Caco-2 (cell line): ENCODE measurements around the gene KCND3. TPM values are rescaled to one million over a fixed set of nuclear protein-coding genes. Genes with fewer than 3 reads are reported as not detected.

Source experiments
- BruUV-seq: library from RNA; stranded (reverse); fragments of 400-500 nt; replicated peaks from 2 replicates; lab custom pipeline; 2021; lab: Mats Ljungman, UMichigan
- CTCF ChIA-PET: fragments of 300-600 bp; sonication (Branson Sonifier 250); formaldehyde crosslinking; loops from one replicate; lab custom pipeline; 2022; ENCODE audit warnings: antibody characterized with exemption; lab: Charles Lee
- POLR2A ChIA-PET: fragments of 300-600 bp; sonication (Branson Sonifier 250); formaldehyde crosslinking; loops from one replicate; lab custom pipeline; 2022; ENCODE audit warnings: antibody characterized with exemption; lab: Charles Lee
- DNase-seq, 2 experiments: peaks; one replicate each; pipeline versions ENCODE4 v3.0.0 to v3.0.0-alpha.2; 2020 to 2022
- H3K27me3 ChIP-seq: replicated peaks from 2 replicates; pipeline ENCODE4 v1.6.0; 2011; ENCODE audit warnings: low read length; ENCODE audit not compliant: control insufficient read depth, insufficient read depth
- H3K36me3 ChIP-seq: 2 replicates; pipeline ENCODE4 v1.5.1; 2011; ENCODE audit warnings: low read length; ENCODE audit not compliant: control insufficient read depth, insufficient read depth
- H3K4me1 ChIP-seq: fragments of 250-450 bp; sonication (Bioruptor Pico); 2 replicates; pipeline ENCODE4 v1.5.1; 2020; ENCODE audit warnings: mild to moderate bottlenecking
- H3K4me3 ChIP-seq: 2 replicates; pipeline ENCODE4 v1.5.1; 2011; ENCODE audit warnings: low read depth, mild to moderate bottlenecking, control low read depth, low read length
- H3K9me3 ChIP-seq: fragments of 250-450 bp; sonication (Bioruptor Pico); 2 replicates; pipeline ENCODE4 v1.5.1; 2020; ENCODE audit warnings: mild to moderate bottlenecking, moderate library complexity
- H3K27ac Mint-ChIP-seq: one replicate; pipeline ENCODE4 v1.8.0; 2022; ENCODE audit warnings: mixed read lengths; ENCODE audit not compliant: unreplicated experiment
- H3K27me3 Mint-ChIP-seq: one replicate; pipeline ENCODE4 v1.8.0; 2022; ENCODE audit warnings: mixed read lengths; ENCODE audit not compliant: insufficient read depth, unreplicated experiment
- H3K36me3 Mint-ChIP-seq: one replicate; pipeline ENCODE4 v1.8.0; 2022; ENCODE audit warnings: mild to moderate bottlenecking, mixed read lengths; ENCODE audit not compliant: insufficient read depth, unreplicated experiment
- H3K4me1 Mint-ChIP-seq: one replicate; pipeline ENCODE4 v1.8.0; 2022; ENCODE audit warnings: low read depth, mixed read lengths; ENCODE audit not compliant: unreplicated experiment
- H3K4me3 Mint-ChIP-seq: one replicate; pipeline ENCODE4 v1.8.0; 2022; ENCODE audit warnings: mild to moderate bottlenecking, moderate library complexity, mixed read lengths; ENCODE audit not compliant: unreplicated experiment
- H3K9me3 Mint-ChIP-seq: one replicate; pipeline ENCODE4 v1.8.0; 2022; ENCODE audit warnings: mixed read lengths; ENCODE audit not compliant: unreplicated experiment
- intact Hi-C: fragments of 100-400 bp; cut with micrococcal nuclease; formaldehyde crosslinking; loops from one replicate; pipeline ENCODE4 v1.10.0; 2022; ENCODE audit not compliant: unreplicated experiment
- total RNA-seq: library from RNA; stranded (reverse); gene quantifications from 2 replicates; pipeline ENCODE4 v1.2.3, GENCODE V29; 2022
- TF ChIP-seq, protein P1 (sequence below), 2 experiments: fragments of 200-600 bp in 1 of 2; IDR thresholded peaks; 1 replicate in 1 of 2; 2 replicates in 1 of 2; pipeline versions ENCODE4 v1.5.1 to v1.8.0; 2011 to 2022; ENCODE audit warnings: antibody characterized with exemption in 1 of 2, control low read depth in 1 of 2, inconsistent platforms in 1 of 2, low read depth in 1 of 2, low read length in 1 of 2, mild to moderate bottlenecking in 1 of 2, moderate library complexity in 1 of 2; ENCODE audit not compliant: insufficient read depth in 1 of 2, severe bottlenecking in 1 of 2, unreplicated experiment in 1 of 2

The KCND3 gene
- total RNA-seq, 1 experiment from 2014 or later: 5.1 TPM

DNA sequence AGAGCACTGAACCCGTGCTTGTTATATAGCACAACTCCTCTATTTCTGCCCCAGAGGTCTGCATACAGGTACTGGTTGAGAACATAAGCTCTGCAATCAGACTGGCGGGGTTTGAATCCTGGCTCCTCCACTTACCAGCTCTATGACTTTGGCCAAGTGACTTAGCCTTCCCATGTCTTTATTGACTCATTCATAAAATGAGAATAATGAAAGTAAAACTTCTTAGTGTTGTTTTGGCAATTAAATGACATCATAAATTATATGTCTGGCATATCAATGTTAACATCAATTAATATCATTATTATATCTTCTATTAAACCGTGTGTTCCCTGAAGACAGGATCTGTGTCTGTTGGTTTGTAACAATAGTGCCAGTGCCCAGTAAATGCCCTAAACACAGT lies 254.6 kb downstream of the KCND3 start:
- Histone ChIP-seq H3K4me1 (peaks cover 4% of the 10 kb centered on the region; the same call in 1 of the 2 replicates), H3K4me3 (no peak overlapping the region), H3K9me3 (no peaks in the 10 kb centered on the region), H3K36me3 (no peaks in the 10 kb centered on the region), H3K27me3 (no peaks in the 10 kb centered on the region)
- BruUV-seq: no TSS peak
- ChIA-PET POLR2A (no interaction called here), CTCF (no interaction called here)
- Mint-ChIP-seq H3K4me3 (no peak overlapping the region), H3K9me3 (no peaks in the 10 kb centered on the region), H3K27ac (no peak overlapping the region), H3K27me3 (no peaks in the 10 kb centered on the region), H3K4me1 (peaks cover 24% of the 10 kb centered on the region), H3K36me3 (peaks cover 7% of the 10 kb centered on the region)
- TF ChIP-seq, protein P1, sequence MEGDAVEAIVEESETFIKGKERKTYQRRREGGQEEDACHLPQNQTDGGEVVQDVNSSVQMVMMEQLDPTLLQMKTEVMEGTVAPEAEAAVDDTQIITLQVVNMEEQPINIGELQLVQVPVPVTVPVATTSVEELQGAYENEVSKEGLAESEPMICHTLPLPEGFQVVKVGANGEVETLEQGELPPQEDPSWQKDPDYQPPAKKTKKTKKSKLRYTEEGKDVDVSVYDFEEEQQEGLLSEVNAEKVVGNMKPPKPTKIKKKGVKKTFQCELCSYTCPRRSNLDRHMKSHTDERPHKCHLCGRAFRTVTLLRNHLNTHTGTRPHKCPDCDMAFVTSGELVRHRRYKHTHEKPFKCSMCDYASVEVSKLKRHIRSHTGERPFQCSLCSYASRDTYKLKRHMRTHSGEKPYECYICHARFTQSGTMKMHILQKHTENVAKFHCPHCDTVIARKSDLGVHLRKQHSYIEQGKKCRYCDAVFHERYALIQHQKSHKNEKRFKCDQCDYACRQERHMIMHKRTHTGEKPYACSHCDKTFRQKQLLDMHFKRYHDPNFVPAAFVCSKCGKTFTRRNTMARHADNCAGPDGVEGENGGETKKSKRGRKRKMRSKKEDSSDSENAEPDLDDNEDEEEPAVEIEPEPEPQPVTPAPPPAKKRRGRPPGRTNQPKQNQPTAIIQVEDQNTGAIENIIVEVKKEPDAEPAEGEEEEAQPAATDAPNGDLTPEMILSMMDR (IDR thresholded peaks at IDR 0.05; ENCODE audit: insufficient read depth in 1 of 2, low read depth in 1 of 2, low read length in 1 of 2, severe bottlenecking in 1 of 2, unreplicated experiment in 1 of 2): no peak
- no peak for DNase-seq
- intact Hi-C loops: no loop called here

DNA sequence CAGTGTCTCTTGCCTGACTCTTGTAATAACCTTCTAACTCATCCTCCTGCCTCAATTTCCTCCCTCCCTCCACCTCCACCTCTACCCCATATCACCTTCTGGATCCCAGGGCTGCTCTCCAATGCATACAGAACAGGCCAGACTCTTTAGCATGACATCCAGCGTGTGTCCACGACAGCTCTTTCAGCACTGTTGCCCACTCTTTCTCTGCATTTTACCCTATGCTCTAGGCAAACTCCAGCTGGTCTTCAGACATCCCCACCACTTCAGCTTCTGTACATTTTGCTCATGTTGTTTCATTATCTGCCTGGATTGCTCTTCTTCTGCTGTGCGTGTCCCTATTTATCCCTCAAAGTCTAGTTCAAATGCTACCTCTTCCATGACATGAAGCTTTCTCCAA lies 255.0 kb downstream of the KCND3 start:
- peaks cover 3% of the 10 kb centered on the region for H3K36me3 Mint-ChIP-seq
- H3K27me3 Mint-ChIP-seq: no peaks in the 10 kb centered on the region
- no peak overlapping the region for H3K4me3 ChIP-seq
- intact Hi-C loops: no loop called here
- H3K4me3 Mint-ChIP-seq: no peak overlapping the region
- ChIA-PET POLR2A (no interaction called here), CTCF (no interaction called here)
- TF ChIP-seq, protein P1 (IDR thresholded peaks at IDR 0.05; ENCODE audit: insufficient read depth in 1 of 2, low read depth in 1 of 2, low read length in 1 of 2, severe bottlenecking in 1 of 2, unreplicated experiment in 1 of 2): no peak
- peaks cover 24% of the 10 kb centered on the region for H3K4me1 Mint-ChIP-seq
- H3K9me3 Mint-ChIP-seq: no peaks in the 10 kb centered on the region
- H3K27ac Mint-ChIP-seq: no peak overlapping the region
- DNase-seq: no peak
- no peaks in the 10 kb centered on the region for H3K9me3 ChIP-seq
- H3K4me1 ChIP-seq: peaks cover 4% of the 10 kb centered on the region; the same call in 1 of the 2 replicates
- no TSS peak for BruUV-seq
- H3K36me3 ChIP-seq: no peaks in the 10 kb centered on the region
- H3K27me3 ChIP-seq: no peaks in the 10 kb centered on the region

DNA sequence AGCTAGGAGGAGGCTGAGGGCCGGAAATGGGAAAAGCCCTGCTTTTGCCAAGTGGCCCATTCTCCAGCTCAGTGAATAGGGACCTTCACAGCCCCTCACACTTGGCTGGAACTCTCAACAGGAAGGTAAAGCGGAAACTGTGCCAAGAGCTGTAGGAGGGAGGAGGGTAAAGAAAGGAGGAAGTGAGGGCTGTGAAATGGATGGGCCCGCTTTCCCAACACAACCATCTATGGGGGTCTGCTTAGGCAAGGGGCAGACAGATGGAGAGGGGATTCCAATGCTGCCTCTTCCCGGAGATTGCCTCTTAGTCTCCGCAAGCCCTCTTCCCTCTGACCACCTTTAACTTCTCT lies 255.5 kb downstream of the KCND3 start:
- ChIA-PET POLR2A (no interaction called here), CTCF (no interaction called here)
- H3K4me1 Mint-ChIP-seq: peaks cover 23% of the 10 kb centered on the region
- no peak overlapping the region for H3K27ac Mint-ChIP-seq
- TF ChIP-seq, protein P1 (IDR thresholded peaks at IDR 0.05; ENCODE audit: insufficient read depth in 1 of 2, low read depth in 1 of 2, low read length in 1 of 2, severe bottlenecking in 1 of 2, unreplicated experiment in 1 of 2): no peak
- intact Hi-C loops: no loop called here
- H3K9me3 ChIP-seq: no peaks in the 10 kb centered on the region
- no peaks in the 10 kb centered on the region for H3K36me3 Mint-ChIP-seq
- H3K4me1 ChIP-seq: peaks cover 4% of the 10 kb centered on the region; the same call in 1 of the 2 replicates
- no peak for DNase-seq
- no peaks in the 10 kb centered on the region for H3K36me3 ChIP-seq
- no peaks in the 10 kb centered on the region for H3K27me3 ChIP-seq
- no TSS peak for BruUV-seq
- H3K9me3 Mint-ChIP-seq: no peaks in the 10 kb centered on the region
- no peaks in the 10 kb centered on the region for H3K27me3 Mint-ChIP-seq
- no peak overlapping the region for H3K4me3 ChIP-seq
- no peak overlapping the region for H3K4me3 Mint-ChIP-seq
